ENCODE results near the gene C2orf92. TPM values are rescaled to one million over a fixed set of nuclear protein-coding genes. Genes with fewer than 3 reads are reported as not detected.

Gene C2orf92
- total and polyA plus RNA-seq, 4 experiments from 2014 or later, result 13.0 to 13.3 TPM; not detected in 2

GRCh38 chr2:97747285-97747684, 77.8 kb downstream of the C2orf92 start:
- POLR2A ChIA-PET (ENCODE audit: partially characterized antibody), result interaction anchor here (0.6 to 14.2 kb wide), 3 partner anchors 34 to 214 kb away, joined by 3 to 284 read pairs (median 4); partner anchors contain the start of gene ZAP70
- peaks cover 45 to 64% (median 54%) of the 10 kb centered on the region in 4 donors for H3K4me1 Mint-ChIP-seq

DNA sequence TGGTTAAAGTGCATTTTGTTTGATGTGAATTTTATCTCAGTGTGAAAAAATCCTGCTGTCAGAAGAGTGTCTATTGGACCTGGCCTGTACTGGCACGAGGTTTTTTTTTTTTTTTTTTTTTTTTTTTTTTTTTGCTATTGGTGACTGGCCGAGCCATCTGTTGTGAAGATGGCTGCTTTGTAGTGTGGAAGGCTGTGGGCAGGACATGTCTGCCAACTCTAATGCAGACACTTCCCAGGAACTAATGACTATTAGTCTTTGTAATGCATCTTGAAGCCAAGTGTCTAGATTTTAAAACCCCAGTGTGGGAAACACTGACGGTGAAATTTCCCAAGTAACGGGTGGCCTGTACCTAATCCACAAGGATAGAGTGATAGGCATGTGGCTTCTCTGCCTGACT, 78.2 kb downstream of the C2orf92 start:
- intact Hi-C loops (cut with micrococcal nuclease), result loop anchor here (1.0 kb wide), 2 partner anchors 37 to 47 kb away; no protein-coding TSS in a partner anchor
- ChIA-PET CTCF (ENCODE audit: partially characterized antibody) (interaction anchor here (0.7 to 11.4 kb wide), 12 partner anchors 8 to 948 kb away, joined by 3 to 198 read pairs (median 4); partner anchors contain the start of gene ZAP70), POLR2A (ENCODE audit: partially characterized antibody) (interaction anchor here (0.6 to 14.2 kb wide), 4 partner anchors 35 to 214 kb away, joined by 3 to 284 read pairs (median 4); partner anchors contain the start of genes COX5B and ZAP70)
- no peaks in the 10 kb centered on the region for H3K27me3 ChIP-seq (ENCODE audit: insufficient read depth, low read length)
- Mint-ChIP-seq H3K36me3 (peaks cover 0 to 5% of the 10 kb centered on the region in 2 donors), H3K9me3 (peaks cover 0 to 2% (median 0%) of the 10 kb centered on the region in 8 donors), H3K27me3 (no peaks in the 10 kb centered on the region), H3K27ac (peak overlapping the region in 5 of 7 donors; percentile 2 to 90 (median 39)), H3K4me1 (peaks cover 40 to 60% (median 50%) of the 10 kb centered on the region in 4 donors), H3K4me3 (peak overlapping the region in 1 of 8 donors; percentile 0)
- no peak overlapping the region for H3K27ac ChIP-seq (ENCODE audit: low read depth, low read length)
- H3K4me3 ChIP-seq (ENCODE audit: low read length in 2 of 2), result no peak overlapping the region
- H3K9me3 ChIP-seq (ENCODE audit: control insufficient read depth in 1 of 2, low read length in 2 of 2), result no peaks in the 10 kb centered on the region
- no peaks in the 10 kb centered on the region for H3K36me3 ChIP-seq (ENCODE audit: insufficient read depth, low read length)
- peaks cover 55% of the 10 kb centered on the region for H3K4me1 ChIP-seq (ENCODE audit: insufficient read depth, low read length)
- no peak for DNase-seq

More at GRCh38 chr2:97747285-97747684, 77.8 kb downstream of the C2orf92 start:
- no peaks in the 10 kb centered on the region for H3K27me3 Mint-ChIP-seq
- intact Hi-C loops (cut with micrococcal nuclease), result no loop called here
- peak overlapping the region in 3 of 8 donors; percentile 0 to 22 (median 2) for H3K4me3 Mint-ChIP-seq
- no peak for DNase-seq
- peaks cover 0 to 2% (median 0%) of the 10 kb centered on the region in 8 donors for H3K9me3 Mint-ChIP-seq
- Histone ChIP-seq H3K9me3 (ENCODE audit: control insufficient read depth in 1 of 2, low read length in 2 of 2) (no peaks in the 10 kb centered on the region), H3K4me3 (ENCODE audit: low read length in 2 of 2) (no peak overlapping the region), H3K27ac (ENCODE audit: low read depth, low read length) (no peak overlapping the region), H3K36me3 (ENCODE audit: insufficient read depth, low read length) (no peaks in the 10 kb centered on the region), H3K4me1 (ENCODE audit: insufficient read depth, low read length) (peaks cover 59% of the 10 kb centered on the region), H3K27me3 (ENCODE audit: insufficient read depth, low read length) (no peaks in the 10 kb centered on the region)
- CTCF ChIA-PET (ENCODE audit: partially characterized antibody), result interaction anchor here (0.7 to 11.4 kb wide), 5 partner anchors 8 to 948 kb away, joined by 3 to 198 read pairs (median 9); partner anchors contain the start of gene ZAP70
- H3K27ac Mint-ChIP-seq, result peak overlapping the region in 5 of 7 donors; percentile 2 to 90 (median 39)
- peaks cover 4 to 5% of the 10 kb centered on the region in 2 donors for H3K36me3 Mint-ChIP-seq

DNA sequence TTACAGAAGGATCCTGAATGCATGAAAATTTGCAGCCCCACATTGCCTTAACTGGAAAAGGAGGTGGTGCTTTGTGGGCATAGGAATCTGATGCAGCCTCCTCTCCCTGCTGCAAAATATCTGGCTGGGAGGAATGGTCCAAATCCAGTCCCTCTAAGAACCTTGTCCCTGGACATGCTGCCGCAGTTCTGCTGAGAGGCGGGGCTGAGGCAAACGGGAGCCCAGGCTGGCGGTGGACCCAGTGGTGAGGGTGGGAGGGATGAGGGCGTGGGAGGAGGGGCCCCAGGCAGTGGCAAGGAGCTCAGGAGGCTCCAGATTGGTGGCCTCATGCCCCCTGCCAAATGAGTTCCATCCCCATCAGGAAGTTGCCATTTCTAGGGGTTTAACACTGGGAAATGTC, 80.1 kb downstream of the C2orf92 start:
- intact Hi-C loops (cut with micrococcal nuclease), result no loop called here
- Histone ChIP-seq H3K27ac (ENCODE audit: low read depth, low read length) (no peak overlapping the region), H3K4me3 (ENCODE audit: low read length in 2 of 2) (no peak overlapping the region), H3K36me3 (ENCODE audit: insufficient read depth, low read length) (no peaks in the 10 kb centered on the region), H3K9me3 (ENCODE audit: control insufficient read depth in 1 of 2, low read length in 2 of 2) (no peaks in the 10 kb centered on the region), H3K27me3 (ENCODE audit: insufficient read depth, low read length) (no peaks in the 10 kb centered on the region), H3K4me1 (ENCODE audit: insufficient read depth, low read length) (peaks cover 41% of the 10 kb centered on the region)
- no peaks in the 10 kb centered on the region for H3K9me3 Mint-ChIP-seq
- H3K4me3 Mint-ChIP-seq, result no peak overlapping the region
- H3K36me3 Mint-ChIP-seq, result peaks cover 1 to 5% of the 10 kb centered on the region in 2 donors
- H3K4me1 Mint-ChIP-seq, result peaks cover 29 to 42% (median 33%) of the 10 kb centered on the region in 4 donors
- DNase-seq, result no peak
- H3K27me3 Mint-ChIP-seq, result no peaks in the 10 kb centered on the region
- no peak overlapping the region for H3K27ac Mint-ChIP-seq
- POLR2A ChIA-PET (ENCODE audit: partially characterized antibody), result no interaction called here
- CTCF ChIA-PET (ENCODE audit: partially characterized antibody), result interaction anchor here (1.4 to 11.4 kb wide), 5 partner anchors 9 to 61 kb away, joined by 3 to 198 read pairs (median 12); partner anchors contain the start of gene ZAP70

- H3K4me3 Mint-ChIP-seq, result no peak overlapping the region
- H3K4me3 ChIP-seq (ENCODE audit: low read length in 2 of 2), result no peak overlapping the region
- intact Hi-C loops (cut with micrococcal nuclease), result loop anchor here (10.0 kb wide), 1 partner anchor 1685 kb away; no protein-coding TSS in a partner anchor
- H3K27ac ChIP-seq (ENCODE audit: low read depth, low read length), result no peak overlapping the region
- H3K27me3 Mint-ChIP-seq, result no peaks in the 10 kb centered on the region
- peaks cover 36% of the 10 kb centered on the region for H3K4me1 ChIP-seq (ENCODE audit: insufficient read depth, low read length)
- H3K27ac Mint-ChIP-seq, result no peak overlapping the region
- H3K36me3 ChIP-seq (ENCODE audit: insufficient read depth, low read length), result no peaks in the 10 kb centered on the region
- H3K9me3 Mint-ChIP-seq, result no peaks in the 10 kb centered on the region
- peaks cover 5% of the 10 kb centered on the region in 2 donors for H3K36me3 Mint-ChIP-seq
- H3K27me3 ChIP-seq (ENCODE audit: insufficient read depth, low read length), result no peaks in the 10 kb centered on the region
- no peaks in the 10 kb centered on the region for H3K9me3 ChIP-seq (ENCODE audit: control insufficient read depth in 1 of 2, low read length in 2 of 2)
- H3K4me1 Mint-ChIP-seq, result peaks cover 28 to 40% (median 31%) of the 10 kb centered on the region in 4 donors
- ChIA-PET CTCF (ENCODE audit: partially characterized antibody) (interaction anchor here (1.0 to 11.4 kb wide), 7 partner anchors 9 to 62 kb away, joined by 3 to 198 read pairs (median 4); partner anchors contain the start of gene ZAP70), POLR2A (ENCODE audit: partially characterized antibody) (no interaction called here)
- no peak for DNase-seq
Measured at GRCh38 chr2:97750017-97750416, 80.5 kb downstream of the C2orf92 start.

- Histone ChIP-seq H3K27ac (ENCODE audit: low read depth, low read length) (no peak overlapping the region), H3K36me3 (ENCODE audit: insufficient read depth, low read length) (peaks cover 2% of the 10 kb centered on the region), H3K9me3 (ENCODE audit: control insufficient read depth in 1 of 2, low read length in 2 of 2) (no peaks in the 10 kb centered on the region), H3K27me3 (ENCODE audit: insufficient read depth, low read length) (no peaks in the 10 kb centered on the region), H3K4me1 (ENCODE audit: insufficient read depth, low read length) (peaks cover 19% of the 10 kb centered on the region), H3K4me3 (ENCODE audit: low read length in 2 of 2) (no peak overlapping the region)
- H3K4me1 Mint-ChIP-seq, result peaks cover 13 to 23% (median 16%) of the 10 kb centered on the region in 4 donors
- intact Hi-C loops (cut with micrococcal nuclease), result loop anchor here (10.0 kb wide), 1 partner anchor 1687 kb away; no protein-coding TSS in a partner anchor
- H3K4me3 Mint-ChIP-seq, result no peak overlapping the region
- H3K27me3 Mint-ChIP-seq, result no peaks in the 10 kb centered on the region
- peaks cover 9 to 17% of the 10 kb centered on the region in 2 donors for H3K36me3 Mint-ChIP-seq
- no peak for DNase-seq
- no peaks in the 10 kb centered on the region for H3K9me3 Mint-ChIP-seq
- ChIA-PET CTCF (ENCODE audit: partially characterized antibody) (interaction anchor here (1.5 to 11.4 kb wide), 4 partner anchors 11 to 54 kb away, joined by 4 to 198 read pairs (median 28); partner anchors contain the start of gene ZAP70), POLR2A (ENCODE audit: partially characterized antibody) (interaction anchor here (2.1 kb wide), 1 partner anchor 33 kb away, joined by 6 read pairs; no protein-coding TSS in a partner anchor)
- peak overlapping the region in 4 of 7 donors; percentile 7 to 88 (median 43) for H3K27ac Mint-ChIP-seq
Measured at GRCh38 chr2:97751752-97752151, 82.2 kb downstream of the C2orf92 start.

Other genes with a start within 250 kb of the C2orf92 start
- gene ANKRD36B, start 79.8 kb upstream of the C2orf92 start, total RNA-seq, result 10 to 100 TPM; 76.6 to 82.0 TPM
- 10 to 100 TPM in 1 of 2 donors, 1 to 10 TPM in 1; 6.4 to 32.0 TPM for gene ANKRD36B, start 79.8 kb upstream of the C2orf92 start, polyA plus RNA-seq
- 100 to 1,000 TPM; 118 to 120 TPM for gene COX5B, start 23.7 kb upstream of the C2orf92 start, total RNA-seq
- gene COX5B, start 23.7 kb upstream of the C2orf92 start, polyA plus RNA-seq, result 100 to 1,000 TPM; 339 to 387 TPM
- 10 to 100 TPM; 96.1 to 97.6 TPM for gene ACTR1B, start 5.7 kb upstream of the C2orf92 start, total RNA-seq
- 10 to 100 TPM; 12.0 to 15.5 TPM for gene ACTR1B, start 5.7 kb upstream of the C2orf92 start, polyA plus RNA-seq
- gene ZAP70, start 43.9 kb downstream of the C2orf92 start, total RNA-seq, result 100 to 1,000 TPM; 404 to 419 TPM
- gene ZAP70, start 43.9 kb downstream of the C2orf92 start, polyA plus RNA-seq, result 100 to 1,000 TPM; 140 to 149 TPM